Femur (tissue), 1 donor: ENCODE results near the gene C4orf50.

ENCODE experiments used
- DNase-seq: peaks from one replicate; pipeline ENCODE4 v3.0.0-alpha.2; 2017

C4orf50 gene

DNA sequence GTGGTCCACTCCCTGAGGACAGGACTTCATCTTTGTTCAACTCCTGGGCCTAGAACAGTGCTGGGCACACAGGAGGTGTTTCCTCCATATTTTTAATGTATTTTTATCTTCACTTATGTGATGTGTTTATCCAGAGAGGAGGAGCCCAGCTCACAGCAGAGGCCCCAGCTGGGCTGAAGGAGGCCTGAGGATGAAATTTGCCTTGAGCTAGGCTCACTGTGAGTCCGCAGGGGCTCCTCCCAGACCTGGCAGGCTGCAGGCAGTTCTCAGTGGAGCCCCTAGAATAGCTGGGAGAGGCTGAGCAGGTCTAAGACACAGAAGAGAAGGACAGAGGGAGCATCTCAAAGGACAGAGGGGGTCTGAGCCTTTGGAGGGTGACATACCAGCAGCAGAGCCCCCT, 26.8 kb downstream of the C4orf50 start:
- no peak for DNase-seq

DNA sequence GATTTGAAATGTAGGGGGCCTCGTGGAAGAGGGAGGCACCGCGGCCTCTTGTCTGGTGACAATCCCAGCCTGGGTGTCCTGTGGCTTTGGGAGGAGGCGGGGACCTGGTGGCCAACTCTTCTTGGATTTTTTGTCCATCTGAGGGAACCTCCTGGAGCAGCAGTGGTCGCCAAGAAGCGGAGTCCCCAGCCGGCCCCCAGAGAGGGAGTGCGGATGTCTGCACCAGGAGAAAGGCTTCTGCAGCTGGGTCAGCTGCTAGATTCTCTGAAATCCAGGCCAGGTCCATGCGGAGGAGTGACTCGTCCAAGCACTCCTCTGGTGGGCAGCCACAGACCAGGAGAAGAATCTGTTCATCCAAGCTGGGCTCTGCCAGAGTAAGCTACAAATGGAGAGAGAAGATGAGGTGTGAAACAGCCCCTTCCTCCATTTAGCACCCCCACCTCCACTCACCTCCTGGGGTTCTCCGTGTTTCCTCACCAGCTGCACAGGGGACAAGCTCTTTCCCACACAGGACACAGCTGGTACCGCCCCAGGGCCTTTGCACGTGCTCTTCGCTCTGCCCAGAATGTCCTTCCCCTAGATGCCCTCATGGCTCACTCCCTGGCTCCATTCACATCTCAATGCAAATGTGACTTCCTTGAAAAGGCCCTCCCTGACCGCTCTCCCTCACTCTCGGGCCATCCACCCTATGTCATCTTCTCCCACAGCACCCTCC, 27.6 kb downstream of the C4orf50 start:
- DNase-seq: no peak

DNA sequence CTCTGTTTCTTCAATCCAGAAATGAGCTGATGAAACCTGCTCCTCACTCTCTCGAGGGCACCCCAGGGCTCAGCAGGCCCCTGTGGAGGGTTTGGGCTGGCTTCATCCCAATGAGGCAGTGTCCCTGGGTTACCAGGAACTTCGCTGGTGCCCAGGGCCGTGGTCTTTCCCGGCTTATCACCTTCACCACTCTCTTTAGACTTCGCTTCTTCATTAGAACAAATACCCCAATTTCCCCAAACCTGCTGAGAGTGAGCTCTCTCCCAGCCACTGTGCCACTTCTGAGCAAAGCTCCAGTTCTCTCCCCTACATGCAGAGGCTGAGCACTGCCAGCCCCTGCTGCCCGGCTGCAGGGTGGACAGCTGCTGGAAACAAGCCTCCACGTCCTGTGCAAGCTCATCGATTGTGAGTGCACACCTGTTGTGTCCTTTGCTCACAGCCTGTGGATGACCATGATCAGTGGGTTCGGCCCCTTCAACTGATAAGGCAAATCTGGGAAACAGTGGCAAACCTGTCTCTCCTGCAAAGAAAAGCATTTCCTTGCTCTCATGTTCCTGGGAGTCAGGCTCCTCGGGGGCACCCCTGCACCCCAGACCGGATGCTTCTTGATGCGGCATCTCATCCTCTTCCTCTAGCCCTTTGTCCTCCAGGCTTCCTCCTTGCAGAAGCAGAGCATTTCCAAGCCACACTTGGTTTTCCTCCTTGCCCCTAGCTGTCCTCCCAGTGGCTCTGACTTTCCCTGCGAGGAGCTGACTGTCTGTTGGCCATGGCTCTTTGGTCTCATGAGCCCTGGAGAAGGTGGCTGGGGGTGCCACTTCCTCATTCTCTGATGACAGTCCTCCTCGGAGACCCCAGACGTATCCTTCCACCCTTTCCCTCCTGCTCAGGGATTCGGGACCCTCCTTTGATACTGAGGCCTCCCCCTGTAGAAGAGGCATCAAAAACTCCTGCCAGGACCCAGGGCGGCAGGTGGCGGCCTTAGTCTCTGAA, 28.7 kb downstream of the C4orf50 start:
- DNase-seq: no peak

DNA sequence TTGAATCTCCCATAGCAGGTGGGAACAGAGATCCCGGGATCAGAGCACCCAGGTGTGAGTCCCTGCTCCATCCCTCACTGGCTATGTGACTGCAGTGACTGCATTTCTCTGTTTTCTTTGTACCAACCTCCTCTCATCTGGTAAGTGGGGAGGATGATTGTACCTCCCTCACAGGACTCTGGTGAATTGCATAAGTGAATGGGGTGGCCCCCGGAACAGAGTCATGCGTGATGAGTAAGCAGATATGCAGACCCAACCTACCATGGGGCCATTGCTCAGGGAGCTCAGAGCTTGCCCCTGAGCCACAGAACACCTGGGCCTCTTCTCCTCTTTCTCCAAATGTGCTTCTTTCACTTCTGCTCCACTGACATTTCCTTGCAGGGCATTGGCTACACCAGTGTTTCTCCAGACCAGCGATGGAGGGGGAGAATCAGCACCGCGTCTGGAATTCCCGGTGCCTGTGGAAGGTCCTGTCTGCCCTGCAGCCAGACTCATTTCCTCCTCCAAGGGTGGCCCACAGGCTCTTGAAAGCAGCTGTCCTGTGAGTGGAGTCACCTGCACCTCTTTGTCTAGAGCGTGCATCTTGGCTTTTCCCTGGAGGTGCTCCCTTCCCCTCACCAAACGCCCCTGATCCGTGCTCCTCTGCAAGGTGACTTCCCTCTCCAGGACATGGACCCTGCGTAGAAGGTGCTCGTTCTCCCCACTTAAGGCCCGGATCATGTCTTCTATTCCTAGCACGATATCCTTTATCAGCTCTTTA, 30.0 kb downstream of the C4orf50 start:
- no peak for DNase-seq

DNA sequence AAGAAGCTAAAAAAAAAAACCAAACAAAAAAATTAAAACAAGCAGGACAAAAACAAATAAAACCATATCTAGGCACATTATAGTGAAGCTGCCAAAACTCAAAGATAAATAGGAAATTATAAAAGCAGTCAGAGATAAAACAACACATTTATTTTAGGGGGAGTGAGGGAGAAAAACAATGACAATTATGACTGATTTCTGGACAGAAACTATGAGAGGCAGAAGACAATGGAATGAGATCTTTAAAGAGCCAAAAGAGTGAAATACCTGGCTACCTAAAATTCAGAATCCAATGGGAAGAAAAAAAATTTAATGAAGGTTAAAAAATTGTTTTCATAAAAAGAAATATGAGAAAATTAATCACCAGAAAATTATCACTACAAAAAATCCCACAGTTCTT, 33.4 kb downstream of the C4orf50 start:
- no peak for DNase-seq

DNA sequence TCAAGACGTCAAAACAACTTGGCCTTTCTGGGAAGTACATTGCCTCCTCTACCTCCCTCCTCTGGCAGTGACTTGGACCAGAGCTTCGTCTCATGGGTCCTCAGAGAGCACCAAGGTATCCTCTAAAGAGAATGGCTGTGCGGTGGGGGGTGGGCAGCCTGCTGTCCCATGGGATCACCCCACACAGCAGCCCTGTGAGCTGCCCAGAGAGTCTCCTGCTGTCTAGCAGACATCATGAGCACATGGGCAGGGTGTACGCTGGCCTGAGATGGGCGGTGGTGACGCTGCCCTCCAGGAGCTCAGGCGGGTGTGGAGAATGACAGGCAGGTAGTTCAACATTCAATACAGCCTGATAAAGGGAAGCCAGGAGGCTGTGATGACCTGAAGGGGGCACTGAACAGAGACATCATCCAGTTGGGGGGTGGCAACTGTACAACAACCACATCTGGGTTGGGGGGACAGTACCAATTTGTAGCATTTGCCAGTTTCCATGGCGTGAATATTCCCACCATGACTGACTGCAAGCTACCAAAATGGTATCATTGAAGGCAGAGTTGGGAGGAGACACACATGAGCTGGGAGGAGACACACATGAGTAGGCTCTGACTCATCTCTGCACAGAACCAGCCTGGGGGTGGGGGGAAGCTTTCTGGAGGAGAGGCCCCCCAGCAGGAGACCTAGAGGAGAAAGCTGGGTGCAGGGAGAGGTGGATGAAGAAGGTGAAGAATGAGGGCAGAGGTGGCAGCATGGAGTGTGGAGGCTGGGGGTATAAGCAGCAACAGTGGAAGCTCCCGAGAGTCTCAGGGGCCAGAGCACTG, 35.9 kb downstream of the C4orf50 start:
- no peak for DNase-seq

DNA sequence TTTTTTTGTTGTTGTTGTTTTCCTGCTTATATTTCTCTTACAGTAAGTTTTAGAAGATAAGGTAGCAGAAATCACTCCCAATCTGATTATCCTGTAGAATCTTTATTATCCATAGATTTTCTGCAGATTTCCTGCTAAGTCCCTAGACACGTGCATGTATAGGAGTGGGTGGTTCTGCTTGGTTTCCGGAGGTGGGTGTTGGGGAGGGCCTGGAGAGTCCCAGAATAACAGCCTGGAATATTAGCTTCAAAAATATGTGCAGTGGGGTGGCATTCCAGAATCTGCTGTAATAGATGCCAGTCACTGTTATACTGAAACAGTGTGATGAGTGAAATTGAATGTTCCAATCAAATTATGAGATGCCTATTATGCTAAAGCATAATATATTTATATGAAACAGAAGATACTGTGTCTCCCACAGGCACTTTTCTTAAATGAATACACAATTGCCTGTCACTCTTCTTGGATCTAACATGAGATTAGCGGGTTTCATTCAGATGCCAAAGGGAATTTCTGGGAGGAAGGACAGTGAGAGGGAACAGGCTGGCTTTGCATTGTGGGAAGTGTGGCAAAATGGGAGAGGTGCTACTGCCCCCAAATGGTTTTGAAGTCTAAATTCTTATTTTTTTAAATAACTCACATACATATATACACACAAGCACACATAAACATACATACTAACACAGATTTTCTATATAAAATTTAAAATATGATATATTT, 37.6 kb downstream of the C4orf50 start:
- DNase-seq: no peak

DNA sequence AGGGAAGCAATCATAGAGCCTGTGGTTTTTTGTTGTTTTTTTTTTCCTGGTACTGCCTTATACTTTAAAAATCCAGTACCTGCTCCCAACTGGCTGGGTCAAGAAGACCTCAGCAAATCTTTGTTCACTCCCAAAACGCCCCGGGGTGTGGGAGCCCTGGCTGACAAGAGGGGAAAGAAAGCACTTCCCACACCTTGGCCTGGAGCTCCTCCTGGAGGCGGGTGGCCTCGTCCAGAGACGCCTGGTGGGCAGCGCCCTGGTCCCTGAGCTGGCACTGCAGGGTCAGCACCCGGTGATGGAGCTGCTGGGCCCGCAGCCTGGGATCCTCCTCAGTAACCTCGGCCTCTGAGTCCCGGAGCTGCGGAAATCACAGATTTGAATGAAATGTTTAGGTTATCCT, 38.2 kb downstream of the C4orf50 start:
- DNase-seq: peak; percentile 32

DNA sequence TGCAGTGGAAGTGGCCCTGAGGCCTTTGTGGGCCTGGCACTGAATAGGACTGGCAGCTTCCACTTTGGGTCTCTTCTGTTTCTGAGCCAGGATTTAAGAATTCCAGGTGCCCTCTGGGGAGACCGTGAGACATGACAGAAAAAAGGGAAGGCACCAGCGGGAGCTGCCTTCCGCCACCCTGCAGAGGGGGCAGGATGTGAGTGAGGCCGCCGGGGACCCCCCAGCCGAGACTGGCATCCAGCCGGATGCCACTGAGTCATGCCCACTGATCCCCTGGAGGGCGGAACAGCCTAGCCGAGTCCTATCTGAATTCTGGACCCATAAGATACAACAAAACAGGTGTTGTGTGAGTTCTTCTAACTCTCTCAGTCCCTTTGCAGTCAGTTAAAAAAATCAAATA, 41.3 kb downstream of the C4orf50 start:
- peak; percentile 2 for DNase-seq

DNA sequence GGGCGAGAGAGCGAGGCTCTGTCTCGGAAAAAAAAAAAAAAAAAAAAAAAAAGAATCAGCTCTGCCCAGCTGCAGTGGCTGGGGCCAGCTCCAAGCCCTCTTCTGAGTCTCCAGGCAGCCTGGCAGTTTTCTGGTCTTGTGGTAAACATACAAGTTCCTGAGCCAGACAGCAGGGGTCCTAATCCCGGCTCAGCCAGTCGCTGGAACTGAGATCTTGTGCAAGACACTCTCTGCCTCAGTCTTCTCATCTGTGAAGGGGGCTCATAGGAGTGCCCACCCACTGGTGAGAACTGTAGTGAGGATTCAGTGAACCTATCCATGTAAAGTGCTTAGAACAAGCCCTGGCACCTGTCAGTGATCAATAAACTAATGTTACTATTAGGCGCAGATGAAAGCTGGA, 41.8 kb downstream of the C4orf50 start:
- peak; percentile 2 for DNase-seq

DNA sequence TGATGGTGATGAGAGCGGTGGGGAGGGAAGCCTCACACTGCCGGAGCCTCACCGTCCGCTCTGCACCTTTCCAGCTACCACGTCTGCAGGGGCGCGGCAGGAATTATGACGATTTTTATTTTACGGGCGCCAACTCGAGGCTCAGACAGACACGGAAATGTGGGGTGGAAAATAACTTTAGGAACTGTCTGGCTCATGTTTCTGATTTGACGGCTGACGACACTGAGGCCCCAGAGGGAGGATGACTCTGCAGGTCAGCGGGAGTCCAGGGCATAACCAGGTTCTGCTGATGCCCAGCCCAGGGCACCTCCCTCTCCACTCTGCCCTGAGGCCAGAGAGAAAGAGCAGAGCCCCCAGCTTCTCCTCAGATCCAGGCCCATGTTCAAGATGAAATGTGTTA, 43.9 kb downstream of the C4orf50 start:
- DNase-seq: peak; percentile 11

DNA sequence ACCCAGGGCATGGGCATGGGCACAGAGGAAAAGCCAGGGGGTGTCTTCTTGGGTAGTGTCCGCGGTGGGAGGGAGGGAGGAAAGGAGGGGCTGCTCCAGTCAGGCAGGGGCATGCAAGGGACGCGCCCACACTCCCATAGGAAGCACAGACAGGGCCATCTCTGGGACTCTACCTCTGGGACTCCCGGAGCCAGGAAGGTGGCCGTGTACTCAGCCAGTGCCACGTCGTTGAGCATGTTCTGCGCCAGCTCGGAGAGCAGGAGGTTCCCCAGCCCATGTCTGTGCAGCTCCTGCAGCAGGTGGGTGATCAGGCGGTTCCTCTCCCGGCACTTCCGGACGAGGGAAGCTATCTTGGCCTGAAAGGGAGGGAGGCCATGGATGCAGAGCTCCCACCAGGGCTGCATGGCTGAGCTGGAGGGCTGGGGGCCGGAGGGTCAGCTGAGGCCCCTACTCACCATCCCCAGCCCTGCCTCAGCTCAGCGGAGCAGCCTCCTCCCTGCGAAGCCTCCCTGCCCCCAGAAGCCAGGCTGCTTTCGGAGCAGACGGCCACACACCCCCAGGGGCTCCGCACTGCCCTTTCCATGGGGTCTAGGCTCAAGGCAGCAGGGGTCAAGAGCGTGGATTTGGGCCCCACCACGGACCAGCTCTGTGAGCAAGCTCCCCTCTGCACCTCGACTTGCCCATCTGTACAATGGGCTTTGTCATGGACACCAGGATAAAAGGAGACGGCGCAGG, 44.6 kb downstream of the C4orf50 start:
- peak; percentile 6 for DNase-seq

DNA sequence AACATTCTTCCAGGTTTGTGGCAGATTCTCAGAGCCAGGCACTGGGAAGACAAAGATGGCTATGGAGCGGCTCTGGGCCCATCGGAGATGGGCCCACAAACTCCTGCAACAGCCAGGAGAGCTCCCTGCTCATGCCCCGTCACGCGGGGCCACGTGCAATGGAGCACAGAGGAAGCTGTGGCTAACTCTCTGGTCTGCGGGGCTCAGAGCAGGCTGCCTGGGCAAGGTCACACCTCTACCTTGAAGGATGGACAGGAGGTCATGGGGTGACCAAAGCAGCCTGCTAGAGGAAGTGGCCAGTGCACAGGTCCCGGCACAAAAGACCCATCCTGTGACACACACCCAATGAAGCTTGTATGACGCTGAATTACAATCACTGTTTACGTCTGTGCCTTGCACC, 45.2 kb downstream of the C4orf50 start:
- DNase-seq: no peak

DNA sequence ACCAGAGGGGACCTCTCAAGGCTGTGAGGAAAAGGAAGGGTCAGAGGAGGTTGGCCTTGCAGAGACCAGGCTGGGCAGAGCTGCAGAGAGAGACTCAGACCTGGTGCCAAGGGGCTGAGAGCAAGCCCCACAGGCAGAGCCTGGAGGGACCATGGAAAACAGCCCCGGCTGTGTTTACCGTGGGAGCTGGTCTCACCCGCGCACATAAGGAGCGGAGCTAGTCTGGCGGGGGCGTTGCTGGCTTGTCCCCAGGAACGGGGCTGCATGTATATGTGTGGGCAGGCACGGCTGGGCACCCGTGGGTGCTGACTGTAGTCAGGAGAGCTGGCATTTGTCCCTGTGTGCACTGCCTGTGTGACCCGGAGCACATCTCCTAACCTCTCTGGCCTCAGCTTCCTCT, 45.7 kb downstream of the C4orf50 start:
- DNase-seq: peak; percentile 4

DNA sequence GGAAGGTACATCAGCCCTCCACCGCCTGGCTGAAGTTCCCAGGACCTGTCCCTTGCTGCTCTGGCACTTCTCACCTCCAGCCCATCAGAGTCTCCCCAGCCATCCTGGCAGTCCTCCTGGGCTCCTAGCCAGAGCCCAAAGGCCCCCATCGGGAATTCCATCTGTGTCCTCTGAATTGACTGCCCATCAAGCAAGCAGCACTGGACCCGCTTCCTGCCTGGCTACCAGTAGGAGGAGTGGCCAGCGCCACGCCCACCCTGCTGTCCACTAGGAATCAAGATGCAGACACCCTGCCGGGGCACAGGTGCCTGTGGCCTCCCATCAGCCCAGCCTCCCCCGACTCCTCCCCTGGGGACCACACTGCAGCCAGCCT, 47.2 kb downstream of the C4orf50 start:
- DNase-seq: no peak

DNA sequence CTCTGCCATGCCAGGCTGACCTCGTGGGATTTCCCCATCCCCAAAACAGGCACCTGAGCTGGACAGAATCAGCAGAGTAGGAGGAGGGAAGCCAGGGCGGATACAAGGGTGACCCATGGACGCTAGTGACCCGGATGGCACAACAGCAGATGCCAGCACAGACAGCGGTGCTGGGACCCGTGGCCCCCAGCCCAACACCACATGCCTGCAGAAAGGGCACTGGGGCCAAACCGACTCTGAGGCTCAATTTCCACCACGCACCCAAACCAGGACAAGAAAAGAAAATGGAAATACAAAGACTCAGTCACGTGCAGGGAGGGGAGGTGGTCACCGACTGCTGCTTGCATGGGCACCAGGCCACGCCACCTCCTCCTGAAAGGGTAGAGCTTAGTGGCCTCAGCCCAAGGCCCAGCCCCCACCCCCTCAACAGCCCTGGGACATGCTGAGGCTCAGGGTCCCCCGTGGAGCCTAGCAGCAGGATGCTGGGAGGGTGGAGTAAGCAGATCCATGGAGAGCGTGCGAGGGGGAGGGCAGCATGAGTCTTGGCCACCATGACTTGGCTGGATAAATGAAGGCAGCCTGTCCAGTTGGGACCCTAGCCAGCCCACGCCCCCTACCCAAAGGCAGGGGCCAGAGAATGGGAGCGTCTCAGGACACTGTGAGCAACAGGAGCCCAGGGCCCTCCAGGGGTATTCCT, 47.7 kb downstream of the C4orf50 start:
- DNase-seq: no peak

DNA sequence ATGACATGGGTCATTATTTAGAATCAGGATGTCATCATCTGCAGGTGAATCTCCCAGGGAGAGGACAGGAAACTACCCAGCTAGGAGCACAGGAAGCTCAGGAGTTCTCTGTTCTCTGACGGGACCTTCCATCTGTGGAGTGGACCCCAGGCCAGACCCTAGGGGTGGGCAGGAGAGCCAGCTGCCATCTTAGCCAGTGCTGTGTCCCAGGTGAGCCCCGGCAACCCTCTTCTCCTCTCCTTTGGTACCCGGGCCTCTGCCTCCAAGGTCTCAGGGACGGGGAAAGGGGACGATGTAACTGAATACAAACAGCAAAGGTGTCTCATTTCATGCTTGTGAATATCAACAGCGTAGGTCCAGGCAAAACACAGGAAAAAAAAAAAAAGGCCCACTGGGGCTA, 48.5 kb downstream of the C4orf50 start:
- DNase-seq: no peak

DNA sequence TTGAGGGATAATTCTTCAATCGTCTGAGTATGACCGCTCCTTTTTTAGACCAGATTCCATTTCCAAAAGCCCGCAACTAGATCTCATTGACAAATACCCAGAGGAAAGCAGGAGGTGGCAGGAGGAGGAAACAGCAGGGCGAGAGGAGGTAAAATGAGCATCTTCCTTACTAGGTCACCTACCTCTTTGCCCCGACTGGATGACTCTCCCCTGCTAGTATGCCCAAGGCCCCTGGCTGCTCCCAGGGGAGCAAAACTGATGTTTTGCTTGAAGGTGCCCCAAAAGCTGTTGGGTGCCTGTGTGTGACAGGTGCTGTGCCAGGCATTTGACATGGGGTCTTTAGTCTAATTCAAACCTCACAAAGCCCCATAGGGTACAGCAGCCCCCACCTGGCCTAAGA, 48.9 kb downstream of the C4orf50 start:
- no peak for DNase-seq

DNA sequence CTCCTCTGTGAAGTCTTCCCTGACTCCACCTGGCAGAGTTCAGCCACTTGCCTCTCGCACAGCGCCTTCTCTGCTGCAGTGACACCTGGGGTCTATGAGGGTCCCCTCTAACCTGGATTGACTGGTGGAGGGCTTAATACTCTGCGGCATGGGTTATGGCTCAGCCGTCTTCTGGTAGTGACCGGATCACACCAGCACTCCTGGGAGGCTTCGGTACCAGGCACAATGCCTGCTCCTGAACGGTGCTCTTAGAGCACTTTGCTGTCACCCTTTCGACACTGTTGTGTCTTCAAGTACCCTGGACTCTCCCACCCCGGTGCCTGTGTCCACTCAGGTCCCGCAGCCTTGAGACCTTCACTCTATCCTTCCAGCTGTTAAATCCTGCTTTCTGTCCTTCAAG, 50.0 kb downstream of the C4orf50 start:
- DNase-seq: no peak

DNA sequence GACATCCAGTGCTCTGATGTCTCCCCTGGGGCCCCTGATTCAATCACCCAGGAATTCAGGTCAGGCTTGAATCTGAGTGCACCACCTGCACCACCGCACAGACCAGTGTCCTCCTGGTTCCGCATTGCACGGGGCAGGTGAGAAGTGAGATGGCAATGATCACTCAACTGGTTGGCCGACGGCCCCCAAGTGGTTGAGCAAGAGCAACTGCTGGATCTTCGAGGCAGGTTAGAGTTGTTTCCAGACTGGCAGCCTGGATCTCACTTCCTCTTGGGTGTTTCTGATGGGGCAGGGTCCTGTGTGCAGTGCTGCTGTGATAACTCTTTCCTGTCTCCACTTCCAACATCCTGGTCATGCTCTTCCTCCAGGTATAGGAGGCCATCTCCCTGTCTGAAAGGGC, 50.4 kb downstream of the C4orf50 start:
- no peak for DNase-seq

DNA sequence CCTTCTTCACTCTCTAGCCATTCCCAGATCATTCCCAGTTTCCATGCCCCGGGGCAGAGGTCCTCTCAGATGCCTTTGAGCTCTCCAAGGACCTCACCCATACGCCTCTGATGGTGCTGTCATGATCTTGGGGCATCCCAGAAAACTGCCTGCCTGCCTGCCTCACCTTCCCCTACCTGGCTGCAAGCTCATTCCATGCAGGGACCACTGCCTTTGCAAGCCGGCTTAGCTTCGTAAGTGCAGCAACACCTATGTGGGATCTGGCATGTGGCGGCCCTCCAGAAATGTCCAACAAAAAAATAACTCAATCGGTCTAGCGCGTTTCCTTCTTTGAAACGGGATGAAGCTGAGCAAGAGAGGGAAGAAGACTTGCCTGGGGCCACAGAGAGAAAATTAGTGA, 53.0 kb downstream of the C4orf50 start:
- DNase-seq: no peak
